Measurements from ENCODE around the gene ALG3. TPM values are rescaled to one million over a fixed set of nuclear protein-coding genes. Genes with fewer than 3 reads are reported as not detected.

The ALG3 gene
- total RNA-seq, 2 experiments from 2014 or later = 52.3 to 54.9 TPM

GRCh38 chr3:184242297-184242685, 6.5 kb downstream of the ALG3 start:
- H3K27ac Mint-ChIP-seq = no peak overlapping the region
- H3K9me3 Mint-ChIP-seq = no peaks in the 10 kb centered on the region
- H3K4me3 Mint-ChIP-seq = no peak overlapping the region
- peaks cover 16% of the 10 kb centered on the region for H3K36me3 Mint-ChIP-seq
- H3K4me1 Mint-ChIP-seq = peaks cover 10% of the 10 kb centered on the region
- no peaks in the 10 kb centered on the region for H3K27me3 Mint-ChIP-seq
- DNase-seq = no peak

DNA sequence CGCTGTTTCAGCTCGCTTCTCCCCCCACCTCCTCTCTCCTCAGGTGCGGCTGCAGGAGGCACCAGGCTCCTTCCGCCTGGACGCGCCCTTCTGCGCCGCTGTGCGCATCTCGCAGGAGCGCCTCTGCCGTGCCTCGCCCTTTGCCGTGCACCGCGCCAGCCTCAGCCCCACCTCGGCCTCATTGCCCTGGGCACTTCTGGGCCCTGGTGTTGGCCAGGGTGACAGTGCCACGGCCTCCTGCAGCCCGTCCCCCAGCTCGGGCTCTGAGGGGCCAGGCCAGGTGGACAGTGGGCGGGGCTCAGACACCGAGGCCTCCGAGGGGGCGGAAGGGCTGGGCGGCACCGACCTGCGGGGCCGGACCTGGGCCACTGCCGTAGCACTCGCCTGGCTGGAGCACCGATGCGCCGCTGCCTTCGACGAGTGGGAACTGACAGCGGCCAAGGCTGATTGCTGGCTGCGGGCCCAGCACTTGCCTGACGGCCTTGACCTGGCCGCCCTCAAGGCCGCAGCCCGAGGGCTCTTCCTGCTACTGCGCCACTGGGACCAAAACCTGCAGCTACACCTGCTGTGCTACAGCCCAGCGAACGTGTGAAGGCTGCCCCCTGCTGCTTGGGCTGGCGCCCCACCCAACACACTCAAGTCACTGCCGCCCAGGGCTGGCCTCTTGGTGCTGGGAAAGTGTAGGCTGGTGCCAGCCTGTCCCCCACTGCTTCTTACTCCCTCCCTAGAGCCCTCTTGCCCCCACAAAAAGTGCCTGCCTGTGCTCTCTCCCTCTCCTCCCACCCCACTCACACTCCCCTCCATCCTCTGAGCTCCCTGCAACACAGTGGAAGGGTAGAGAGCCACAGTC, 7.1 kb downstream of the ALG3 start:
- Mint-ChIP-seq H3K36me3 (peaks cover 16% of the 10 kb centered on the region), H3K4me1 (peaks cover 10% of the 10 kb centered on the region), H3K4me3 (no peak overlapping the region), H3K27ac (no peak overlapping the region), H3K9me3 (no peaks in the 10 kb centered on the region), H3K27me3 (no peaks in the 10 kb centered on the region)
- no peak for DNase-seq

DNA sequence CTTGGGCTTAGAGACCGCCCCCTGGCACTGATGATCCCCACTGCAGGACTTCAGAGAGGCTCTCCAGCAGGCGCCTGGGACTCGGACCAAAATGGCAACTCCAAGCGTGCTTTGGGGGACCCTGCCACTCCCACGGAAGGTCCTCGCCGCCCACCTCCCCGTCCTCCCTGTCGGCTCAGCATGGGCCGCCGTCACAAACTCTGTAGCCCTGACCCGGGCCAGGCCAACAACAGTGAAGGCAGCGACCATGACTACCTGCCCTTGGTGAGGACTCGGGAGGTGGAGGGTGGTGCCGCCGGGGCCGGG, 7.7 kb downstream of the ALG3 start:
- Mint-ChIP-seq H3K27me3 (no peaks in the 10 kb centered on the region), H3K36me3 (peaks cover 15% of the 10 kb centered on the region), H3K4me1 (peaks cover 9% of the 10 kb centered on the region), H3K4me3 (no peak overlapping the region), H3K27ac (no peak overlapping the region), H3K9me3 (no peaks in the 10 kb centered on the region)
- DNase-seq = no peak

DNA sequence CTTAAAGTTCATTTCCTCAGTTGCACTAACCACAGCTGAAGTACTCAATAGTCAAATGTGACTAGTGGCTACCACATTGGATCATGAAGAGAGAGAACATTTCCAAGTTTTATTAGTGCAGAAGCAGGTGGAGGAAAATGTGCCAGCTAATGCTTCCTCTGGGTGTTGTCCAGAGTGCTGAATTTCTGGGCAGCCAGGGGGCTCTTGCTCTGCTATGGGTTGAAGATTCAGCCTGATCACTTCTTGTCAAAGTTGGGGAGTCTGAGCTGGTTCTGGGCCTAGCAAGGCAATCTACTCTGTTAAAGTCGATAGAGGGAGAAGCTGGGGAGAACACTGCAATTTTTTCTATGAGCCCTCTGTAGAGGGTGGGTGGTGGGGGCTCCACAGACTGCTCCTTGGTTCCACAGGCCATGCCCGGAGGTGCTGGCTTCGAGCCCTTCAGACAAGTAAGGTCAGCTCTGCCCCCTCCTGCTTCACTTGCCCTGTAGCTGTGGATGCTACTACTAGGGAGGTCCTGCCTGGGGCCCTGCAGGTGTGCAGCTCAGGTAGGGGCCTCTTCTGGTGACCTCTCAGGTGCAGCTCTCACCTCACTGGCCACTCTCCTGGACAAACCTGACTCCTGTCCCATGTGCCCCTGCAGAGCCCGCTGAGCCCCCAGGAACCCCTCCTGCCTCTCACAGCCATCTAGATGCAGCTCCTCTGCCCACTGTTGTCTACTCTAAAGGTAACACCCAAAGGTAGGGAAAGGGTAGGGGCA, 8.2 kb downstream of the ALG3 start:
- Mint-ChIP-seq H3K36me3 (peaks cover 14% of the 10 kb centered on the region), H3K4me3 (no peak overlapping the region), H3K27ac (peak overlapping the region; percentile 42), H3K9me3 (no peaks in the 10 kb centered on the region), H3K4me1 (peaks cover 7% of the 10 kb centered on the region), H3K27me3 (no peaks in the 10 kb centered on the region)
- no peak for DNase-seq

DNA sequence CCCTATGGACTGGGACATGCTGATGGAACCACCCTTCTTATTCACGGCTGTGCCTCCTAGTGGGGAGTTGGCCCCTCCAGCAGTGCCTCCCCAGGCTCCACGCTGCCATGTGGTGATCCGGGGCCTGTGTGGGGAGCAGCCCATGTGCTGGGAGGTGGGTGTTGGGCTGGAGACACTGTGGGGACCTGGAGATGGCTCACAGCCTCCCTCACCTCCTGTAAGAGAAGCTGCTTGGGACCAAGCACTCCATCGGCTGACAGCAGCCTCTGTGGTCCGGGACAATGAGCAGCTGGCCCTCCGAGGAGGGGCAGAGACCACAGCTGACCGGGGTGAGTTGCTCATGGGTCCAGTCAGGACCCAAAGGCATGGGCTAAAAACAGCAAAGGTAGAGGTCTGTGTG, 9.1 kb downstream of the ALG3 start:
- no peak for DNase-seq
- H3K9me3 Mint-ChIP-seq = no peaks in the 10 kb centered on the region
- H3K4me3 Mint-ChIP-seq = no peak overlapping the region
- peaks cover 7% of the 10 kb centered on the region for H3K4me1 Mint-ChIP-seq
- H3K27me3 Mint-ChIP-seq = no peaks in the 10 kb centered on the region
- H3K36me3 Mint-ChIP-seq = peaks cover 10% of the 10 kb centered on the region
- no peak overlapping the region for H3K27ac Mint-ChIP-seq

GRCh38 chr3:184239221-184239620, 9.5 kb downstream of the ALG3 start:
- no peaks in the 10 kb centered on the region for H3K27me3 Mint-ChIP-seq
- peaks cover 7% of the 10 kb centered on the region for H3K4me1 Mint-ChIP-seq
- no peak overlapping the region for H3K4me3 Mint-ChIP-seq
- no peak for DNase-seq
- peaks cover 9% of the 10 kb centered on the region for H3K36me3 Mint-ChIP-seq
- H3K9me3 Mint-ChIP-seq = no peaks in the 10 kb centered on the region
- H3K27ac Mint-ChIP-seq = no peak overlapping the region

- Mint-ChIP-seq H3K27ac (no peak overlapping the region), H3K36me3 (peaks cover 9% of the 10 kb centered on the region), H3K9me3 (no peaks in the 10 kb centered on the region), H3K27me3 (no peaks in the 10 kb centered on the region), H3K4me1 (peaks cover 7% of the 10 kb centered on the region), H3K4me3 (no peak overlapping the region)
- no peak for DNase-seq
These were observed 10.4 kb downstream of the ALG3 start for GRCh38 chr3:184238246-184238818.

DNA sequence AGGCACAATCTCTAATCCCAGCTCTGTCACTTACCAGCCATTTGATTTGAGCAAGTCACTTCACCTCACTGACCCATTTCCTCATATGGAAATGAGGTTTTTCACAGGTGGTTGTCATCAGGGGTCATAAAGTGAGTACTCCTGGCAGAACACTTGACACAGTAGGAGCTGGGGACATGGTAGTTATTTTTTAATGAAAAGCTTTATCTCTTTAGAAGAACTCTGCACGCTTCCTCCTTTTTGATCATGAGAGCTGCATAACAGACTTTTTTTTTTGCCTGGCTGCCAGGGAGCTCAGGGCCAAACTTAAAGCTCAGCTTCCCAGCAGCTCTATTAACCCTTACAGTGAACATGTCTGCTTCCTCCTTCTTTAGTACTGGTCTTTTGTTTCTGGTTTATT, 11.0 kb downstream of the ALG3 start:
- Mint-ChIP-seq H3K9me3 (no peaks in the 10 kb centered on the region), H3K4me3 (no peak overlapping the region), H3K36me3 (peaks cover 7% of the 10 kb centered on the region), H3K27me3 (peaks cover 3% of the 10 kb centered on the region), H3K27ac (no peak overlapping the region), H3K4me1 (peaks cover 5% of the 10 kb centered on the region)
- no peak for DNase-seq

- H3K4me1 Mint-ChIP-seq = peaks cover 2% of the 10 kb centered on the region
These were observed 11.6 kb downstream of the ALG3 start for GRCh38 chr3:184237211-184237610.

GRCh38 chr3:184236636-184237035, 12.1 kb downstream of the ALG3 start:
- no peak overlapping the region for H3K4me3 Mint-ChIP-seq
- peaks cover 1% of the 10 kb centered on the region for H3K4me1 Mint-ChIP-seq
- no peak for DNase-seq
- no peaks in the 10 kb centered on the region for H3K36me3 Mint-ChIP-seq
- H3K27me3 Mint-ChIP-seq = peaks cover 15% of the 10 kb centered on the region
- H3K27ac Mint-ChIP-seq = no peak overlapping the region
- H3K9me3 Mint-ChIP-seq = no peaks in the 10 kb centered on the region

More at GRCh38 chr3:184237211-184237610, 11.6 kb downstream of the ALG3 start:
- peaks cover 2% of the 10 kb centered on the region for H3K36me3 Mint-ChIP-seq
- no peak for DNase-seq
- peaks cover 9% of the 10 kb centered on the region for H3K27me3 Mint-ChIP-seq
- H3K9me3 Mint-ChIP-seq = no peaks in the 10 kb centered on the region
- no peak overlapping the region for H3K27ac Mint-ChIP-seq
- H3K4me3 Mint-ChIP-seq = no peak overlapping the region

- Mint-ChIP-seq H3K9me3 (no peaks in the 10 kb centered on the region), H3K4me1 (peaks cover 1% of the 10 kb centered on the region), H3K36me3 (no peaks in the 10 kb centered on the region), H3K4me3 (no peak overlapping the region), H3K27ac (no peak overlapping the region), H3K27me3 (peaks cover 21% of the 10 kb centered on the region)
- DNase-seq = no peak
These were observed 12.7 kb downstream of the ALG3 start for GRCh38 chr3:184236033-184236410.

DNA sequence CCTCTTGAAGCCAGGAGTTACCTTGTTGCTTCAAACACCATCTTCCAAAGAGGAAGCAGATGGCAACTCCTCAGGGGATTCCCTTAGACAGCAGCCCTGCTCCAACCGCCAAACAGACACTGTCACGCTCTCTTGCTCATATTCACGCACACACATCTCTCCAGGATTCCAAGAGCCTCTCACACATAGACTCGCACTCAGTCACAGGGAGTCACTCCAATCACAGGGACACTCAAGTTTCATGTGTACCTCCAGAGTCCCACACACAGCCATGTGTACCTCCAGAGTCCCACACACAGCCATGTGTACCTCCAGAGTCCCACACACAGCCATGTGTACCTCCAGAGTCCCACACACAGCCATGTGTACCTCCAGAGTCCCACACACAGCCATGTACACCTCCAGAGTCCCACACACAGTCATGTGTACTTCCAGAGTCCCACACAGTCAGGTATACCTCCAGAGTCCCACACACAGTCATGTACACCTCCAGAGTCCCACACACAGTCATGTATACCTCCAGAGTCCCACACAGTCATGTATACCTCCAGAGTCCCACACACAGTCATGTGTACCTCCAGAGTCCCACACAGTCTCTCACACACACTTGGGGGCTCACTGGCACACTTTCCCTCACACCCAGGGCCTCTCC, 13.3 kb downstream of the ALG3 start:
- Mint-ChIP-seq H3K27ac (no peak overlapping the region), H3K27me3 (peaks cover 25% of the 10 kb centered on the region), H3K36me3 (no peaks in the 10 kb centered on the region), H3K4me1 (peaks cover 3% of the 10 kb centered on the region), H3K4me3 (no peak overlapping the region), H3K9me3 (no peaks in the 10 kb centered on the region)
- no peak for DNase-seq

DNA sequence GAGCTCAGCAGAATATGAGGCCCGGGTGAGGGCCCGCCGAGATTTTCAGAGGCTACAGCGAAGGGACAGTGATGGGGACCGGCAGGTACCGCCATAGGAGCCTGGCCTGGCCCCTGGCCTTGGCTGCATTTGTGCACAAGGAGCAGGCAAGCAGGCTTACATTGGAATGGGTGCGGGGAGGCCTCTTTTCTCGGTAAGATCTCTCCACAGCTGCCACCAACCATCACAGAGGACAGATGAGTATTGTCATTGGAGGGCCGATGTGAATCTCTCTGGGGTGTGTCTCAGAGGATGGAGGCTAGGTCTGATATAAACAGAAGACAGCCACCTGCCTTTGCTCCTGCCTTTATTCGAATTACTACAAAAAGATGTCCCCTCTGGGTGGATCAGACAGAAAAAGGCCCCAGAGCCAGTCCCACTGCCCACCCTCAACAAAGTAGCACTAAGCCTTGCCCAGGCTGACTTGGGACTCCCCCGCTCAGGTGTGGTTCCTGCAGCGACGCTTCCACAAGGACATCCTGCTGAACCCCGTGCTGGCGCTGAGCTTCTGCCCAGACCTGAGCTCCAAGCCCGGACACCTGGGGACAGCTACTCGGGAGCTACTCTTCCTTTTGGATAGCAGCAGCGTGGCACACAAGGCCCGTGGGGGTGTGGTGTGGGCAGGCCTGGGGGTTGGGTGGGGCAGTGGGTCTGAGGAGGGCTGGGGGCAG, 13.9 kb downstream of the ALG3 start:
- peaks cover 2% of the 10 kb centered on the region for H3K4me1 Mint-ChIP-seq
- no peak overlapping the region for H3K27ac Mint-ChIP-seq
- H3K27me3 Mint-ChIP-seq = peaks cover 25% of the 10 kb centered on the region
- no peak for DNase-seq
- no peaks in the 10 kb centered on the region for H3K9me3 Mint-ChIP-seq
- H3K36me3 Mint-ChIP-seq = no peaks in the 10 kb centered on the region
- no peak overlapping the region for H3K4me3 Mint-ChIP-seq

DNA sequence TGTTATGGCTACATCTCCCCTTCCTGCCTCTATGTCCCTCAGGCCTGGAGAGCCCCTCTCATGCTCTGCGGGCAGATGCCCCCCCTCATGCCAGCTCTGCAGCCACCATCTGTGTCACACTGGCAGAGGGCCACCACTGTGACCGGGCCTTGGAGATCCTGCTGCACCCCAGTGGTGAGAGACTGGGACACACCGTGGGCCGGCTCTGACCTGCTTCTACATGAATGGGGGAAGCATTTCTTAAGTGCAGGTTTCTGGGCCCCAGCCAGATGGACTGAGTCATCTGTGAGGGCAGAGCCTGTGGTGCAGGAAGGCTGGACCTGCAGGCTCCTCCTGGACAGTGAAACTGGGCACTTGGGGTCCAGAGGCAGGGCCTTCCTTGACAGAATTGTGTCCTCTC, 14.5 kb downstream of the ALG3 start:
- Mint-ChIP-seq H3K36me3 (no peaks in the 10 kb centered on the region), H3K4me3 (no peak overlapping the region), H3K27me3 (peaks cover 28% of the 10 kb centered on the region), H3K4me1 (peaks cover 2% of the 10 kb centered on the region), H3K27ac (no peak overlapping the region), H3K9me3 (no peaks in the 10 kb centered on the region)
- no peak for DNase-seq
